GM12872 (cell line): Measurements from ENCODE around the gene SLC44A5.
A peak's percentile ranks its signal among the peaks of the same experiment; 100 is the strongest.

Source experiments
- CTCF ChIP-seq: IDR thresholded peaks from 3 replicates; pipeline ENCODE4 v1.5.1; 2011; ENCODE audit warnings: low read depth, mild to moderate bottlenecking, low read length, moderate library complexity; ENCODE audit not compliant: insufficient read depth

The SLC44A5 gene

GRCh38 chr1:75208862-75209261, 402.1 kb downstream of the SLC44A5 start:
- no peak for TF ChIP-seq CTCF

- TF ChIP-seq CTCF, result peak; percentile 72
Observed at GRCh38 chr1:75203415-75204277, 407.3 kb downstream of the SLC44A5 start.

GRCh38 chr1:75202751-75203150, 408.2 kb downstream of the SLC44A5 start:
- no peak for TF ChIP-seq CTCF

GRCh38 chr1:75198761-75199160, 412.2 kb downstream of the SLC44A5 start:
- no peak for TF ChIP-seq CTCF

- no peak for TF ChIP-seq CTCF
Observed at GRCh38 chr1:75198163-75198562, 412.8 kb downstream of the SLC44A5 start.

- TF ChIP-seq CTCF, result no peak
Observed at GRCh38 chr1:75188892-75189291, 422.0 kb downstream of the SLC44A5 start.

- no peak for TF ChIP-seq CTCF
Observed at GRCh38 chr1:75174031-75174760, 436.7 kb downstream of the SLC44A5 start.
